GM19395 (cell line): Measurements from ENCODE around the gene ISL1.

Experiments used
- ATAC-seq: cut with Tn5 transposase; IDR thresholded peaks from one replicate; pipeline ENCODE4 v1.9.1; 2021; ENCODE audit warnings: mild to moderate bottlenecking, moderate library complexity; ENCODE audit not compliant: unreplicated experiment

Gene ISL1

GRCh38 chr5:51386916-51387883 lies 4.0 kb downstream of the ISL1 start:
- ATAC-seq = no peak

- no peak for ATAC-seq
These were observed 4.6 kb downstream of the ISL1 start for GRCh38 chr5:51387884-51388275.

- ATAC-seq = no peak
These were observed 5.4 kb downstream of the ISL1 start for GRCh38 chr5:51388488-51389287.

GRCh38 chr5:51389288-51389576 lies 6.0 kb downstream of the ISL1 start:
- ATAC-seq = no peak

DNA sequence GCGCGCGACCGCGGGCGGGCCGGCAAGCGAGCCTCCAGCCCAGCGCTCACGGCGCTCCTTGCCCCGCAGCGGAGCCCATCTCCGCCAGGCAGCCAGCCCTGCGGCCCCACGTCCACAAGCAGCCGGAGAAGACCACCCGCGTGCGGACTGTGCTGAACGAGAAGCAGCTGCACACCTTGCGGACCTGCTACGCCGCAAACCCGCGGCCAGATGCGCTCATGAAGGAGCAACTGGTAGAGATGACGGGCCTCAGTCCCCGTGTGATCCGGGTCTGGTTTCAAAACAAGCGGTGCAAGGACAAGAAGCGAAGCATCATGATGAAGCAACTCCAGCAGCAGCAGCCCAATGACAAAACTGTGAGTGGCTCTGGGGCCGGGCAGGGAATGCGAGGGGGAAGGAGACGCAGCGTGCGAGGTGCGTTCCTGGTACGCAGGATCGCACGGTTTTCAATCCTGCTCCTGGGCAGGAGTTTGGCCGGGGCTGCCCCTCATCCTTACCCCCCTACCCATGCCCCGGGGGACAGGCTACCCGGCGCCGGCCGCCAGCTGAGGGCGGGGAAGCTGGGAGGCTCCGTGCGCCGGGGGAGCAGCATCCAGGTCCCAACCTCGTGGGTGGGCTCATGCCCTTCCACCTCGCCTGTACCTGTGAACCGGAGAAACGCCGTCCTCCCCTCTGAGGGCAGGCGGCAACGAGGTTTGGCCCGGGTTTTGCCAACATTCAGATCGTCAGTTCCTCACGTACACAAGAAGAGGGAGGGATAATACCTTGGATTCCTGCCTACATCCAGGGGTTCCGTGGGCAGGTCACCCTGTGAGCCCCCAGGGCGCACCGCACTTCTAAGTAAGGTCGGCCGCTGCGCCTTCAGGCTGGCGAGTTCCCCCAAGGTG lies 6.6 kb downstream of the ISL1 start:
- ATAC-seq = no peak

GRCh38 chr5:51391175-51391574 lies 7.9 kb downstream of the ISL1 start:
- ATAC-seq = no peak

DNA sequence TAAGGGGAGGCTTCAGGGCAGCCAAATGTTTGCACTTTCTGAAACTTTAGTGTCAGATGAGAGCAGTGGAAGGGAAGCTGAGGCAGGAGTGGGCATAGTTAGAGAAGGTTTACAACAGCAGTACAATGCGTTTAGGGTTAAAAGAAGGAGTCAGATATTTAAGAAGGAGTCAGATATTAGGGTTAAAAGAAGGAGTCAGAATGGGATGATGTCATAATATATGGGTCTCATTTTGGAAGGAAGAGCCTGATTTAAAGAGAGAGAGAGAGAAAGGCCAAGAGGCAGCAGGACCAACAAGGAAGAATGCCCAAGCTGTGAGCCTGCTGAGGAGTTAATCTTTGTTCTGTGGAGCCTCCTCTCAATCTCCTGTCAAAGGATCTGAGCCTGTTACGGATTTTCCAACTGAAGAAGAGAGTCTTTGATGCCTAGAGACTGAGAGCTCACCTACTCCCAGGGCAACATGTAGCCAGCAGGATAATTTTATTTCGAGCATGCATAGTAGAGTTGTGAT lies 9.5 kb downstream of the ISL1 start:
- ATAC-seq = no peak

- ATAC-seq = no peak
These were observed 11.4 kb downstream of the ISL1 start for GRCh38 chr5:51394609-51395008.

DNA sequence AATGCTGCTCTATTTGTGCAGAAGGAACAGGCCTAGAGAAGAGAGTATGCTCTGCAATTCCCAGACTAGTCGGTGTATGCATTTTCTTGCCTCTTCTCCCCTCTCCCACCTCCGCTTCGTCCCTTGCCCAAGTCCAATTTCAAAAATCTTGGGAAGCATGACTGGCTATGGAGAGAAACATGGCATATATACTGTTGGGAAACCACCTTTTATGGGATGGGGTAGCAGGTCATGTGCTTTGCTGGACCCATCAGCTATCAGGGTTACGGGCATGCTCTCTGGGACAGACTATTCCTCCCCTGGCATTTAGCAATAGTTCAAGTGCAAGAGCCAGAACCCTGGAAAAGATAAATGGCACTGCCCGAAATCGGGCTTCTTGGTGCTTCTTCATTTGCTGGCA lies 12.0 kb downstream of the ISL1 start:
- ATAC-seq = no peak

DNA sequence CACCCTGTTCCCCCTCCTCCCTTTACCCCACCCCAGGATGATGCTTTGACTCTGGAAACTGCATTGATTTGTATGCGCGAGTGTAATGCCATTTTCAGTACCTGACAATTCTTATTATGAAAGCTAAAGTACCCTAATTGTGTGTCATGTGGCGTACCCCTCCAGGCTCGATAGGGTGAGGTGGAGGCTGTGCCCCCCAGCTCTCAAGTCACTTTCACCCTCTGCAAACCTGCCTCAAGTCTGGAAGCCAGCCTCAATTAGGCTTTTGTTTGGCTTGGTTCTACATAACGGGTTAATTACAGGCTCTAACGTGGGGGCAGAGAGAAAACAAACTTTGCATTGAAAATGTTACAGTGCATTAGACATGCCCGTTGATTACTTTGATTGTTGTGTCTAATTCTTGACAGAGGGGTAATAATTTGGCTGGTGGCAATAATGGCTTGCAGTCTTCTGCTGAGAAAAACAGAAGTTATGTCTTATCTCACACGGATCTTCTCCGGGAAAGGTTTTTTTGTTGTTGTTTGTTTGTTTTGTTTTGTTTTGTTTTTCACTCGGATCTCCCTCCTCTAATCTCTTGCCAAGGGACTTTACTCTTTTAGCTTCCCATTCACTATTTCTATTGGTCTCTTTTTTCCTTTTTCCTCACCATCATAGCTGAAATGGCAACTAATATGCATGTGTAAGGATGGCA lies 12.6 kb downstream of the ISL1 start:
- ATAC-seq = no peak

GRCh38 chr5:51396797-51397196 lies 13.5 kb downstream of the ISL1 start:
- ATAC-seq = no peak

DNA sequence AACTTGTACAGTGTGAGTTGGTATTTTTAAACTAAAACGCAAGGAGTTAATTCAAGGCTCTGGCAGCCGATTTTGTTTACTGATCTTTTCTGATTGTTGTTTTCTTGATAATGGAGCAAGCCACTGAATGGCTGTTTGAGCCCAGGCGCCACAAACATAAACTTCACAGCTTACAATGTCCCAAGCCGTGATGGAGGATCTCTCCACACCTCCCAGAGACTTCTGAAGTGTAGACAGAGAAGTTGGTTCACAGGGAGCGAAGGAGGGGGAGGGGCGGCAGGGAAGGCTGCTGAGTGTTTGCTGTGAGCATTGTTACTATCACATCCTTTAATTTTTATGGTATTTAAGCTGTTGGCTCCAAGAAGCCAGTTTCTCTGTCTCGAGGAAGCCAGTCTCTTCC lies 14.7 kb downstream of the ISL1 start:
- ATAC-seq = no peak

- ATAC-seq = no peak
These were observed 15.8 kb downstream of the ISL1 start for GRCh38 chr5:51398875-51399642.

DNA sequence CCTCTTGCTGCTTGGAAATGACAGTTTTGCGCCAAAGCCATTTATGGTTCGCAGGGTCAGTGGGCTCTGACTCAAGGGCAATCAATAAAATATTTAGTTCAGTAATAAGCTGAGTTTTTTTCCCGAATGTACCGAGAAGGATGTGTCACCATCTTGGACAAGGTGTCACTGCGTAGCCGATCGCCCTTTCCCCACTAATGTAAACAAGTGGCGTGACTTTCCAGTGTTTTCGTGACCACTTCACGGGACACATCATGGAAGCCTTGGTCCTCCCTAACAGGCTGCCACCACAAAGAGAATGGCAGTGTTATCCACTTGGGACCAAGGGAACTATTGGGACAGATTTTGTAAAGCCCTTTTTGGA lies 16.4 kb downstream of the ISL1 start:
- no peak for ATAC-seq

GRCh38 chr5:51404255-51404654 lies 21.0 kb downstream of the ISL1 start:
- ATAC-seq = no peak

DNA sequence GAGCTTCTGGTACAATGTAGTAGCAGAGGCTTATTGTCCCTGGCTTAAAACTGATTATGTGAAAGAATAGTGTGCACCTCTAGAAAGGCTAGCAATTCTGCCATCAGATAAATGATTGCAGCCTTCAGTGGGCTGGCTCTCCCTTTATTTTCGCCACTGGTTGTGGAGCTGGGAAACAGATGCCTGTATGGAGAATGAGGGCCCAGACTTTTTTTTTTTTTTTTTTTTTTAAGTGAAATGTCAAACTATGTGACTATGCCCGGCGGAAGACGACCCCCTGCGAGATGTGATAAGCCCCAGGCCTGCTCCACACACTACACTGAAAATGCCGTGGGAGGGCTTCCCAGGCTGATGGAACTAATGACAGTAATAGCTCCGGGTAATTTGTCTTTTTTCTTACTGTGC lies 28.7 kb downstream of the ISL1 start:
- ATAC-seq = no peak

DNA sequence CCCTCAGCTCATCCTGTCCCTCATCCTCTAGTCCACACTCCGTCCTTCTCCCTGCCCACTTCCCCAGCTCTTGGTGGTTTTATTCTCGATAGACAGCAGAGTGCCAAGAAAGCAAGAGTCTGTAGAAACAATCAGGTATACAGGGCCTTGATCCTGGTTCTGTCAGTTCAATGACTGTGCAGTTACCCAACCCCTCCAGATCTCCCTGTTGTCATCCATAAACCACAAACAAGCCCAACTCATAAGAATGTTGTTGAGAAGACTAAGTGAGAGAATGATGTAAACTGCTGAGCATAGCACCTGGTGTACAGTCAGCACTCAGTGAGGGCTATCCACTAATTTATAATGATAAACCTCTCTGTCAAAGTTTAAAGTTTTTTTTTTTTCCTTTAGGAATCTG lies 31.3 kb downstream of the ISL1 start:
- no peak for ATAC-seq

DNA sequence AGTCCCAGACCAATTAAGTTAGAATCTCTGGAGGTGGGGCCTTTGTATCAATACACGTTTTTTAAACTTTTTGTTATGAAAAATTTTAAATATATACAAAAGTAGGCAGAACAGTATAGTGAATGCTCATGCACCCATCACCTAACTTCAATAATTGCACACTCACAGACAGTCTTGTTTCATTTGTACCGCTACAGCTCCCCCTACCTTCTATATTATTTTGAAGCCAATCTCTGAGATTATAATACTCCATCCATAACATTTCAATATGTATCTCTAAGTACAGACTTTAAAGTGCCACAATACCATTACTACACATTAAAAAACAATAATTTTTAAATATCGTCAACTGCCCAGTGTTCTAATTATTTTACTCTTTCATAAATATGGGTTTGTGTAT lies 32.9 kb downstream of the ISL1 start:
- no peak for ATAC-seq

GRCh38 chr5:51433052-51433710 lies 49.9 kb downstream of the ISL1 start:
- no peak for ATAC-seq
